NCI-H446 (cell line): ENCODE measurements around the gene TMEM40.
"Not testable (repeated sequence)": the region's sequence is repeated elsewhere in the genome, so short reads cannot be mapped to it uniquely, and the experiment has no call there.

Source experiments
- DNase-seq, 2 experiments: peaks; one replicate each; lab custom pipeline; 2025; lab: John Stamatoyannopoulos, UW

Gene TMEM40, protein sequence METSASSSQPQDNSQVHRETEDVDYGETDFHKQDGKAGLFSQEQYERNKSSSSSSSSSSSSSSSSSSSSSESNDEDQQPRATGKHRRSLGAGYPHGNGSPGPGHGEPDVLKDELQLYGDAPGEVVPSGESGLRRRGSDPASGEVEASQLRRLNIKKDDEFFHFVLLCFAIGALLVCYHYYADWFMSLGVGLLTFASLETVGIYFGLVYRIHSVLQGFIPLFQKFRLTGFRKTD

DNA sequence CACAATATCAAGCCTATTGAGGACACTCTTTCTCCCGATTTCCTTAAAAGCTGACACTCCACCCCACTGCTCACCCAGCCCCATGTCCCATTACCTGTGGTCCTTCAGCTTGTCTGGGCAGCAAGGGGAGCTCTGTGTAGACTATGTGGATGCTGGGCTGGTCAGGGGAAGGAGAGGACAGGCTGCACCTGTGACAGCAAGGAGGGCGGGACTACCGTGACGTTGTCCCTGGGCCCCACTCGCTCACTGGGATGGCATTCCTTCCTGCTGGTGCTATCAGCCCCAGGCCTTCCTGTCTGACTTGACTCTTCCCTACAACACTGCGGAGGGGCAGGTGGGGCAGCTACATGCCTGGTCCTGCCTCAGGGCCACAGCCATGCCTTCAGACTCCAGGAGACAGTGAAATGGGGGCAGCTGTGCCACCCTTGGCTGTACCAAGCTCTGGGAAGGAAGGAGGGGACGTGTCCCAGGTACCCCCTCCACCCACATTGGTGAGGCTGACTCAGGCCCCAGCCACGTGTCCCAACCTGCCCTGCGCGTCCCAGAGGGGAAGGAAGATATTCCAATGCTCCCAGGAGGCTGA lies at the start of gene TMEM40:
TSS of gene TMEM40 (minus strand) at position 163 of the 583 bp plus-strand sequence. CDS start 9,427 bp downstream, outside the sequence.
- no peak for DNase-seq

DNA sequence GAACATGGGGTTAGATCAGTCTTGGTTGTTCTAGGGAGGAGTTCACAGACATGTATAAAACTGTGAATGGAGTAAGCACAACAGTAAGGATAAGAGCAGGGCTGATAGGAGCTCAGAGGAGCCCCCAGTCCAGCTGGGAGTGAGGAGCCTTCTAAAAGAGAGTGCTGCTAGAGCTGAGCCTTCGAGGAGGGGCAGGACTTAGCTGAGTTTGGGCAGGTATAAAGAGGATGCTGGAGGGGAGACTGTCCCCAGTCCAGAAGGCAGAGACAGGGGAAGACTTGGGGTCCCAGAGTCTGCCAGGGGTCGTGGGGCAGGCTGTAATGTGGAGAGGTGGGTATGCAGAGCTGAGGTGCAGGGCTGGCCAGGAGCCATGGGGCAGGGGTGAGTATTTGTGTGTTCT lies 49.5 kb upstream of the TMEM40 start:
- no peak for DNase-seq

DNA sequence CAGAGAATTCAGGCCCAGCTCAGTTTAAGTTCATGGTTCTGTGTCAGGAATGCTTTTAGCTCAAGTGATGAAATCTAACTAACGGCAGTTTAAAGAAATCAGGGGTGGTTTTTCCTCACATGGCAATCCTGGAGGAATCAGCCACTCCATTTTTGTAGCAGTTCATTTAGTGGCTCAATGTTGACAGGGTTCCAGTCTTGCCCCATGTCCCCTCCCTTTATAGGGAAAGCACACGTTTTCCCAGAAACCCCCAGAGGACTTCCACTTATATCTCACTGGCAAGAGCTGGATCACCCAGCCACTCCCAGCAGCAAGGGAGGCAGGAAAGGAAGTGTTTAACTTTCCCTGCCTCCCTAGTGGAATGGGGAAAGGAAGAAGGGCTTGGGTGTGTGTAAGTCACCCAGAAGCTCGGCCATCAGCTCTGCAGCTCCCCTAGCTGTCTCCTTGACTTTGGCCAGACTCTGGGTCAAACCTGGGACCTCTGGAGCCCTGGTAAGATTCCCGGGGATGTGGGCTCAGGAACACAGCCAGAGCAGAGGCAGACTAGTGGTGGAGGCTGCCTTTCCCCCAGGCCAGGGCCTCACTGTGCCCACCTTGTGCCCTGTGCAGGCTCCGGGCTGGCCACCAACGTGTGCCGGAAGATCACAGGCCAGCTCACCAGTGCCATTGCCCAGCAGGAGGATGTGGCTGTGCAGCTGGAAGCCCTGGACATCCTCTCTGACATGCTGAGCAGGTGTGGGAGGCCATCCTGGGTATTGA lies 48.7 kb upstream of the TMEM40 start:
- DNase-seq: no peak

DNA sequence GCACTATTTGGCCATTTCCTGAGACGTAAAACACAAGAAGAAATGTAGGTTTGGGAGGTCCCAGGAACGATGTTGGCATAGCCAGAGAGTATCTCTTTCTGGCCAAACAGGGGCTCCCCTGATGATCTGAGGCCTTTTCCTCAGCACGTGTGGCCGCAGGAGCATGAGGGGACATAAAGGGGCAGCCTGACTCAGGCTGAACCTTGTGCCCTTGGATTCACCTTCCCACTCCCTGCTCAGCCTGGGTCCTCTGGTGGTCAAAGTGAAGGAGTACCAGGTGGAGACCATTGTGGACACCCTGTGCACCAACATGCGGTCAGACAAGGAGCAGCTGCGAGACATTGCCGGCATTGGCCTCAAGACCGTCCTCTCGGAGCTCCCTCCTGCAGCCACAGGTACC lies 48.0 kb upstream of the TMEM40 start:
- DNase-seq: no peak

DNA sequence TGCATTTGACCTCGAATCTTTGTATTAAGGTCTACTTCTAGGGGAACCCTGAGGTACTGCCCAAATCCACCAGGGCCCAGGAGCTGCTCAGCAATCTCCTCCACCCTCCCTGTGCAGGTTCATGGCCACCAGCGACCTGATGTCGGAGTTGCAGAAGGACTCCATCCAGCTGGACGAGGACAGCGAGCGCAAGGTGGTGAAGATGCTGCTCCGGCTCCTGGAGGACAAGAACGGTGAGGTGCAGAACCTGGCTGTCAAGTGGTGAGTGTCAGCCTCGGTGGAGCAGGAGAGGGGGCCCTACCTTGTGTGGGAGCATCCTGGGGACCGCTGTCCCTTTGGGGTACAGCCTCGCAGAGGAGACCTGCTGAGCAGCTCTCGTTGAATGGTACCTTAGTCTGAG lies 44.3 kb upstream of the TMEM40 start:
- no peak for DNase-seq

DNA sequence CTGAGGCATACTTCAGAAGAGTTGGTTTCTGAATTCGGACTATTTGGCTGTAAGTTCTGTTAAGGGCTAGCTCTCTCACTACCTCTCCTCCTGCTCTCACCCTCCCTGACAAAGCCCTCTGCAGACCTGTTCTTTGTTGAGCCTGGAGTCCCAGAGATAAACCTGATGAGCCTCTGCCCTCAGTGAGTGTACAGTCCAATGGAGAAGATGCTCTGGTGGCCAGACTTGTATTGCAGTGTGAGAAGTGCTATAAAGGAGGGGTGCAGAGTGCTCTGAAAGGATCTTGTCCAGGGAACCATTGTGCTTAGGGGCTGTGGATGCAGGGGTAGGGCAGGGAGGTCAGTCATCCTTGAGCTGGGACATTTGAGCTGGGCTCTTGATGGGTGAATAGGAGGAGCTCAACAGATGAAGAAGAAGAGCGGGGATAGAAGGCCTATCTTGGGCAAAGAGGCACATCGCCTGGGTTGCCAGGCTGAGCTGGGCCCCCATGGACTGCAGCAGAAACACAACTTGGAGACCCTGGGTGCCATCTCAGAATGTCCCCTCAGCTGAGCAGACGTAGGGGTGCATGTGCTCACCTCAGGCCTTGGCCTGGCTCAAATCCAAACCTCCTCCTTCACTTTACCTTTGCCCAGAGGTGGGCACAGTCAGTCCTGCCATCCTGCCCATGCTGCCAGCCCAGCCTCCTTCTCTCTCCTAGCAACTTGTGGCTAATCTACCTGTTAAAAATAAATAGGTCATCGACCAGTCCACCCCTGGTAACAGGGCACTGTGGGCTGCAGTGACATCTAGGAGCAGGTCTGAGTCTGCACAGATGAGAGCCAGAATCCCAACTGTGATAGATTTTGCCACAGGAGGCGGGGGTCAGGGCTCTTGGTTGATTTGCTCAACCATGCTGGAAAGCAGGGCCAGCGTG lies 40.7 kb upstream of the TMEM40 start:
- DNase-seq: no peak

DNA sequence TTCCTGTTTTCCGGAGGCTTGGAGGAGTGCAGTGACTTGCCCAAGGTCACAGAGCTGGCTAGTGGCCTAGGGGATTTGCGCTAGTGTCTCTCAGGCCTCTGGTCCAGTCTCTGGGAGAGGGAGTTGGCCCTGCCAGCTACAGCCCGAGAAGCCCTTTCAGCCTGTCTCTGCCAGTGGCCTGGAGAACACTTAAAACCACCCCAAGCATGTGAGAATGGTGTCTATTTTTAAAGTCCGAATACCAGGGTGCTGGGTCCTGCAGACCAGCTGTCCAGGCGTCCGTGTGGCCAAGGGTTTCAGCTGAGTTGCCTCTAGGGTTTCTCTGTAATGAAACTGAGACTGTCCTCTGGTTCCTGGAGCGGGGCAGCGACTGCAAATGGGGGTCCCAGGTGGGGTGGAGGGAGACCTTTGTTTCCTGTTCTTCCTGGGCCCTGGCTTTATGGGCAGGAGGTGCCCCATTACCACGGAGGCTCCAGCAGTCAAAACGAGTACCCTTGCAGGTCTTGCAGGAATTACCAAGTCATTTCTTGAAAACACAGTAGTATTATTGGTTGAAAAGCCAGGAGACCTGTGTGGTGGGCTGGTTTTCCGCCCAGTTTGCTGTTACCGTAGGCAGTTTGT lies 39.6 kb upstream of the TMEM40 start:
- no peak for DNase-seq

DNA sequence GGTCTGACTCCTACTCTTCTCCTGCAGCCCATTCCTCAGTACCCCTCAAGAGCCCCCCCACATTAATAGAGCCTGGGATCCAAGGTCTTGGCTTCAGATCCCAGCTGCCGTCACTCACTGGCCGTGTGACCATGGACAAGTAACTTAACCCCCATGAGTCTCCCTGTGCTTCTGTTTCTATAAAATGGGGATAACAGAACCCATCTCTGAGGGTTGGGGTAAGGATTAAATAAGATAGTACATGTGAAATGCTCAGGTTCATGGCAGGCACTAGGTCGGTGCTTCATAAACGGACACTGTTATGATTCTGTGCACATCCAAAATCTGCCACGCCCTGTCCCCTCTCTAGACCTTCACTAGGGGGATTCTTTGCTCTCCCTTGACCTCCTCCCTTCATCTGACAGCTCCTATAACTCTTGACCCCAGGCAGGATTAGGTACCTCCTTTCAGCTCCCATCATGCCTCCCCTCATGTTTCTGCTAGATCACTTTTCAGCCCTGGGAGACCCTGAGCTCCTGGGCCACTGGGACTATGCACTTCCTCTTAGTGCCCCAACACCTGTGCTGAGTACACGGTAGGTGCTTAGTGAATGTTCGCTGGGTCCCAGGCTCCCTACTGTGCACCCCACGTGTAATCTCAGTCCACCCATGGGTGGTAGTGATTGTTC lies 39.0 kb upstream of the TMEM40 start:
- DNase-seq: no peak

DNA sequence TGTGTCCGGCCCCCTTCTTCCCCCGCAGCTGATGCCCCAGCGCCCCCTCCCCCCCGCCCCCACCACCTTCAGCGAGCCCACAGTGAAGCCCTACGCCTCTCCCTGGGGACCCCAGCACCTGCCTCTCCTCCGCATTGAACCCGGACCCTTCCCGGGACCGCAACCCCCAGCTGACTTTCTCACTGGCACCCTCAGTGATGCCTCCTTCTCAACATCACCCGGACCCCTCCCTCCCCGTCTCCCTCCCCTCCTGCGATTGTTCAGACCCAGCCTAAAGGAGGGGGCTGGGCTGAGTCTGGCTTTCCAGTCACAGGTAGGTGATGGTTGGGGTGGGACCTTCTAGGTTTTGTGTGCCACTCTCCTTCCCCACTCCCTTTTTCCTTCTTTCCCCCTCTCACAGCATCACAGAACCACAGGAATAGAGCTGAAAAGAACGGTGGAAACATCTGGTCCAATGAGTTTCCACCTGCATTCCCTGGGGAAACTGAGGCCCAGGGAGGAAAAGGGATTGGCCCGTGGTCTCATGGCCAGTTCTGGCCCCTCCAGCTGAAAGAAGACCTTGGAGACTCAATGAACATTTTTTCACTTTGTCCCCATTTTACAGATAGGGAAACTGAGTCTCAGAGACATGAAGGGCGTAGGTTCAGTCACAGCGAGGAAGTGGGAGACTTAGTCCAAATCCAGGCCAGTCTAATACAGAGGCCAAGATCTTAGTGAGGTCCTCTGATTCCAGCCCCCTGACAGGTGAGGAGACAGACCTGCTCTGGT lies 38.2 kb upstream of the TMEM40 start:
- no peak for DNase-seq

DNA sequence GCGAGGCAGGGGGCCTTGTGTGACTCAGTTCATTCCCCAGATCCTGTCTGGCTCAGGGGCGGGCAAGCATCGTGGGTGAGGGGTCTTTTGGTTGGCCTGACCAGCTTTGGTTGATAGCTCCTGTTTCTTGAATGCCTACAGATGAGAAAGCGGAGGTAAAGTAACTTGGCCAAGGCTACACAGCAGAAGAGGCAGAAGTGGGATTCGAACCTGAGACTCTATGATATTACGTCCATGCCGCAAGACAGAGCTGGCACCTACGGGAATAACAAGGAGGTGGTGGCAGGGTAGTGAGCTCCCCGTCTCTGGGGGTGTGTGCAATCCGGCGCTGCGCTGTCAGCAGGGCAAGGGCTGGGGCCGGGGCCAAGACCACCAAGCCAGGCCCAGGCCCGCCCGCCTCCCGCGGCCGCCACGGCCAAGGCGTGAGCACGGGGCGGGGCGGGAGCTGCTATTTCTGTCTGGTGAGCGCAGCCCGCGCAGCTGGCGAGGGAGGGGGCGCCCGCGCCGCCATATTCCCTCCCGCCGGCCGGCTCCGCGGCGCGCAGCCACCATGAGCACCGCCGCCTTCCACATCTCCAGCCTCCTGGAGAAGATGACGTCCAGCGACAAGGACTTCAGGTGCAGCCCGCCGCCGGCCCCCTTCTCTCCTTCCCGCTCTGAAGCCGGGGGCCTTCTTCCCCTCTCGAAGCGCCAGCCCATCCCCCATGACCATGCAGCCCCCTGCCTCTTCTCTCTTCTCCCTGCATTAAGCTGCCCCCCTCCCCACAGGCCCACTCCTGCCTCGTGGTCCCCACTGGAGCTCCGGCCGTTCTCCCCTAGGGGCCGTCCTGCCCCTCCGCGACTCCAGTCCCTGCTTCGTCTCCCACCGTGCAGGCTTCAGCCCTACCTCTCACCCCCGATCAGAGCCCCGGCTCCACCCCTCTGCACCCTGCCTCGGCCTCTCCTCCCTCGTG lies 37.4 kb upstream of the TMEM40 start, which contains the start of gene CAND2:
TSS of gene CAND2 (plus strand) at position 510 of the 953 bp plus-strand sequence. CDS start at position 551, 41 bp downstream.
- peak; percentile 15 to 69 for DNase-seq

DNA sequence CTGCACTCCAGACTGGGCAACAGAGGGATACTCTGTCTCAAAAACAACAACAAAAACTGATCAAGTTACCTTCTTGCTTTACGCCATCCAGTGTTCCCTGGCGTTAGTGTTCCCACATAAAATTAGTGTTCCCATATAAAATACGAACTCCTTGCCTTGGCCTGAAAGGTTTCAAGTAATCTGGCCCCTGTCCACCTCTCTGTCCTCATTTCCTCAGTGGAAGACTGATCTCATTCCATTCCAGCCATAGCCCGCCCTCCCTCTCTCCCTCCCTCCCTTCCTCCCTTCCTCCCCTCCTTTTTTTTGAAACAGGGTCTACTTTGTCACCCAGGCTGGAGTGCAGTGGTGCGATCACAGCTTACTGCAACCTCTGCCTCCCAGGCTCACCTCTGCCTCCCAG lies 34.6 kb upstream of the TMEM40 start:
- no peak for DNase-seq

DNA sequence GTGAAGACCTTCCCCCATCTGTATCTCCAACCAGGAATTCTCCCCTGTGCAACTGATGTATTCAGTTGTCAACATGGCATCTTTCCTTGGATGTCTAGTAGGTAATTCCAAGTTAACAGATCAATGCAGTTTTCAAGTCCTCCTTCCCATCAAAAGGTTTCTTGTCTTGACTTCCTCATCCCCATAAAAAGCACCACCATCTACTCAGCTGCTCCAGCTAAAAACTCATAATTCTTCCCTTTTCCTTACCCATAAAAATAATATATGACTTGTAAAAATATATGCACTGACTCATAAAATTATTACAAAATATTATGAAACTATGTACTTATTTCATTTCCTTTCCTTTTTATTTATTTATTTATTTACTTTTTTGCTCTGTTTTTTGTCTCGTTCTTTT lies 32.4 kb upstream of the TMEM40 start:
- no peak for DNase-seq

DNA sequence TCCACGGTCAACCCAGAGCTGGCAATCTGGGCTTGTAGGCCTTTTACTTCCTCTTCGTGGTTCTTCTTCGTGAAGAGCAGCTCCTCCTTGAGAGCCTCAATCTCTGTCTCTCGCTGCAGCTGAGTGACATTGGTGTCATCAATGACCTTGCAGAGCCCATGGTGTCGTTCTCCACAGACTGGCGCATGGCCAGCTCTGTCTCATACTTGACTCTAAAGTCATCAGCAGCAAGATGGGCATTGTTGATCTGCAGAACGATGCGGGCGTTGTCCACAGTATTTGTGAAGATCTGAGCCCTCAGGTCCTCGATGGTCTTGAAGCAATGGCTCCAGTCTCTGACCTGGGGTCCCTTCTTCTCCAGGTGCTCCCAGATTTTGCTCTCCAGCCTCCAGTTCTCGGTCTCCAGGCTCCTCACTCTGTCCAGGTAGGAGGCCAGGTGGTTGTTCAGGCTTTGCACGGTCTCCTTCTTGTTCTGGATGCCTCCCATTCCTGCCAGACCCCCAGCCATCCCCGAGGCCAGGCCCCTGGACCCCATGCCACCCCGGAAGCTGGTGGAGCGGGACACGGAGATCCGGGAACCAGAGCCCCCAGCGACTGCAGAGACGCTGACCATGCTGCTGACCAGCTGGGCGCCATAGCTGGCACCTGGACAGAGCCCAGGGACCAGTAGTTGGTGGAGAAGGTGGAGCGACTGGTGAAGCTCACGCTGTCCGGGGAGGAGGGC lies 29.1 kb upstream of the TMEM40 start:
- not testable (repeated sequence) for DNase-seq

DNA sequence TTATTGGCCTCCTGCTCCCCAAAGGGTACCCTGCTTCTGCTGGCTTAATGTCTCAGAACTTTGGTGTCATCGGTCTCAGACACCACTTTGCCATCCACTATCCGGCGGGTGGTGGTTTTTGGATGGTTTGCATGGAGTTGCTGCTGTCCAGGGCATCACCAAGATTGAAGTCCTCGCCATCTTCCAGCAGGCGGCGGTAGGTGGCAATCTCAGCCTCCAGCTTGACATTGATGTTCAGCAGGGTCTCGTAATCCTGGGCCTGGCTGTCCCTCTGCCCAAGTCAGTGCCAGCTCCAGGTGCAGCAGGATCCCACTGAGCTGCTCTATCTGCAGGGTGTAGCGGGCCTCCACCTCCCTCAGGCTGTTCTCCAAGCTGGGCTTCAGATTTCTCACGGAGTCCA lies 28.3 kb upstream of the TMEM40 start:
- DNase-seq: peak; percentile 29 to 40

DNA sequence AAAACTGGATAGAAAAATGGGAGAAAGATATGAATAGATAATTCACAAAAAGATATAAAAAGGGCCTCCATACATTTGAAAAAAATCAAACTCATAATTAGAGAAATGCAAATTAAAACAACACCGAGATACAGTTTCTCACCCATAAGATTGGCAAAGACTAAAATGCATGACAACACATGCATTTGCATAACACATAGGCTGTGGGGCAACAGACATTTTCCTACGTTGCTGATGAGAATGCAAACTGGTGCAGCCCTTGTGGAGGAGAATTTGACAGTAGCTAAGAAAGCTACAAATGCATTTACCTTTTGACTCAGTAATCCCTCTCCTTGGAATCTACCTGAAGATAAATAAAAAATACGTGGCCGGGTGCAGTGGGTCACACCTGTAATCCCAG lies 26.0 kb upstream of the TMEM40 start:
- no peak for DNase-seq

DNA sequence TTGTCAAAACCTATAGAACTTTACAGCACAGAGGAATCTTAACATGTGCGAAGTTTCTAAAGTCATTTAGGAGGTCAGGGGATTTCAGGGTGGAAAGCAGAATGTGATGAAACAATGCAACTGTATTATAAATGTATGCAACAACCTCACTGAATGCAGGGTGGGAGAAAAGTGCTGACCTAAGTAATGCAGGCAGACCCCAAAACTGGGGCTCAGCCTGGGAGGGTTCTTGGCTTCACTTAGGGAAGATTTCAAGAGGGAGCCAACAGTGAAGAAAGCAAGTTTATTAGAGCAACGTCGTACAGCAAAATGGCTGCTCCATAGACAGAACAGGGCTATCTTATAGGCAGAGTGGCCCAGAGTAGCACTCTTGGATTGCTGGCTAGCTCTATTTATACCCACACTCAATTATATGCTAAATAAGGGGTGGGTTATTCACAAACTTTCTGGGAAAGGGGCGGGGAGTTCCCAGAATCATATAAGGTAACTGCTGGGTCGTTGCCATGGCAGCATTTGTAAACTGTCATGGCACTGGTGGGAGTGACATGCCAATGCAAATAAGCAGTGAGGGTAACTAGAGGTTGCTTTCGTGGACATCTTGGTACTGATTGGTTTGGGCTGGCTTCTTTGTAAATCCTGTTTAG lies 23.2 kb upstream of the TMEM40 start:
- DNase-seq: no peak

DNA sequence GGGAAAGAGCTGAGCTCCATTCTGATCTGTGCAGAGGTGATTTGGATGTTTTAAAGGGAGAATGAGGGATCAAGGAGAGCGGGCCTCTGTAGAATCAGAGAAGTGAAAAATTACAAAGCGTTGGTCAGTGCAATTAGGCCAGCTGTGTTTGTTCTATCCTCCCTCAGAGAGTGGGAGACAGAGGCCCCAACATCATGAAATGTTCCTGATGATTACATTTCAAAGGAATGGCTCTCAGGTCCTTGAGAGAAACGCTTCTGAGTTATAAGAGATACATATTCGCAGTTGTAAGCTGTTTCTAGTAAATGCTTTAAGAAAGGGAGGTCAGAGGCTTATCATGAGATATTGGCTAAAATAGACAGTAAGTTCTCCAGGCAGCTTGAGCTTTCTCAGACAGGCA lies 21.7 kb upstream of the TMEM40 start:
- DNase-seq: no peak

DNA sequence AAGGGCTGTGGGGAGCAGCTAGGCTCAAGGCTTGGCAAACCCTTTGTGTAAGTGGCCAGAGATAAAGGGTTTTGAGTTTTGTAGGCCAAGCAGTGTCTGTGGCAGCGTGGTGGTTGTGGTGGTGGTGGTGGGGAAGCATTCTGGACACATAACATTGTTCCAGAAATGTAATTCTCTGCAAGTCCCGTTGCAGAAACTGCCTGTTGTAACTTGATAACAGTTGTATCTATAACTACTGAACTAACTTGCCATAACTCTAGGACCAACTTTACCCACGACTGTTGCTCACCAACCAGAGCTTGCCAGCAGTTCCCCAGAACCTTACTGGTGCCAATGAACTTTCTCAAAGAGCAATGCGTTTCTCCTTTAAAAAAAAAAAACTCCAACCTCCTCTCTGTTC lies 18.1 kb upstream of the TMEM40 start:
- no peak for DNase-seq
